GM18505 (cell line): Measurements from ENCODE around the gene CHRD.
A peak's percentile ranks its signal among the peaks of the same experiment; 100 is the strongest.

ENCODE experiments used
- ATAC-seq: cut with Tn5 transposase; IDR thresholded peaks from one replicate; pipeline ENCODE4 v1.9.1; 2021; ENCODE audit not compliant: unreplicated experiment
- POLR2A ChIP-seq: IDR thresholded peaks from 4 replicates; pipeline ENCODE4 v1.6.1; 2011; ENCODE audit warnings: borderline replicate concordance; ENCODE audit not compliant: insufficient read depth, insufficient read length; ENCODE audit errors: extremely low read depth

Gene CHRD

GRCh38 chr3:184361532-184361931, 18.3 kb upstream of the CHRD start, which contains the start of the genes CLCN2 and POLR2H:
CLCN2 (minus strand) TSS chr3:184361605; CDS start chr3:184361479, 126 bp downstream.
POLR2H (plus strand) TSS chr3:184361710; CDS start chr3:184363493, 1,783 bp downstream.
- peak; percentile 55 for TF ChIP-seq POLR2A
- ATAC-seq = peak; percentile 34

DNA sequence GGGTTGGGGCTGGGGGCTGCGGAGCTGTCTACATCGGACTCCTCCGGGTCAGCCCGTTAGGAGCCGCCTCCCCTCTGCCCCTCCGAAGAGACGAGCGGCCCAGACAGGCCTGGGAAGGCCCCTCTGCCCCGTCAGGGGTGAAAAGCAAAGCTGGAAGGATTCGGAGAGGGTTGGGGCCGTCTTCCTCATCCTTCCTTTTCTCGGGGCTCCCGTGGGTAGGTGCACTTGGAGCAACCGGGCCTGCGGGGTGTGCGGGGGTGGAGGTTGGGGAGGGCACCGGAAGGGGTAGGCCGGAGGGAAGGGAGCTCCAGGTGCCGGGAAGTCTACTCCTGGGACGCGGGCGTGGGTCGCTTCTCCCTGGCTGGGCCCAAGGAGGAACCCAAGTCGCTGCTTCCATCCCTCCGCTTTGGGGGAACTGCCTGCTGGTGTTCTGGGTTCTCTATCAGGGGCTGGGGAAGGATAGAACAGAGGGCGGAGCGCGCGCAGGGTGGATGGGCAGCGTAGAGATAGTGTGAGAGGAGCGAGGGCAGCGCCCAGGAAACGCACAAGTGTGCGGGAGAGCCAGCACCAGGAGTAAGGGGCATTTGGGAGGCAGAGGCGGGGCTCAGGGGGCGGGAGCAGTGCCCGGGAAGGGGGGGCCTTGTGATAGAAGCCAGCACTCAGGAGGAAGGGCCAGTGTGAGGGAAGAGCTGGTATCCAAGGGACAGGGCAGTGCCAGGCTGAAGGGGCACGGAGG, 17.8 kb upstream of the CHRD start:
- ATAC-seq = peak; percentile 4
- TF ChIP-seq POLR2A = no peak

- TF ChIP-seq POLR2A = peak; percentile 90
- peak; percentile 81 for ATAC-seq
Measured at GRCh38 chr3:184362668-184363546, 16.9 kb upstream of the CHRD start.

GRCh38 chr3:184366619-184367289, 13.1 kb upstream of the CHRD start:
- ATAC-seq = no peak
- no peak for TF ChIP-seq POLR2A

- no peak for TF ChIP-seq POLR2A
- ATAC-seq = no peak
Measured at GRCh38 chr3:184368116-184368515, 11.7 kb upstream of the CHRD start.

DNA sequence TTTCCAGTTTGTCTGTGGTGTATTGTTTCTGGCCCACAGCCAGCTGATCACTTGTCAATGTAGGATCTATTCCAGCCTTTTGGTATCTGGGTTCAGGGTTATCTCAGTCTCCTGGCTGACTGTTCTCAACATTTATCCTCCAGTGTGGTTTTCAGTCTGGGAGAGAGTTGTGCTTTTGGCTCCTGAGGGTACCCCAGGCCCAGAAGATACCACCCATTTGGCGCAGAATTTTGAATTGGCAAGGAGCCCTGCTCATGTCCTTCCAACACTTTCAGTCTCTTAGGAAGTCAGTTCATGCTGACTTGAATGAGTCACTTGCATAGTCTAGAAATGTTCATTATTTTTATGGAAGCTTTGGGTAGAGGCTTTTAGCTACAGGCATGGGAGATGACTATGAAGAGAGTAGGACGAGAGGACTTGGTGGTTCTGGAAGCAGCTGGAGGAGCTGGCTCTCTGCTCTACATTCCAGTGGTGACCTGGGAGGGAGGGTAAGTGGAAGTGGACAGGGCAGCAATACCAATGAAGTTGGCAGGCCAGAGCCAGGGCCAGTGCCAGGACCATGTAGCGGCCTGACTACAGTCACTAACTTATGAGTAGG, 11.2 kb upstream of the CHRD start:
- TF ChIP-seq POLR2A = no peak
- no peak for ATAC-seq

- no peak for TF ChIP-seq POLR2A
- ATAC-seq = peak; percentile 66
Measured at GRCh38 chr3:184371570-184372018, 8.3 kb upstream of the CHRD start.

DNA sequence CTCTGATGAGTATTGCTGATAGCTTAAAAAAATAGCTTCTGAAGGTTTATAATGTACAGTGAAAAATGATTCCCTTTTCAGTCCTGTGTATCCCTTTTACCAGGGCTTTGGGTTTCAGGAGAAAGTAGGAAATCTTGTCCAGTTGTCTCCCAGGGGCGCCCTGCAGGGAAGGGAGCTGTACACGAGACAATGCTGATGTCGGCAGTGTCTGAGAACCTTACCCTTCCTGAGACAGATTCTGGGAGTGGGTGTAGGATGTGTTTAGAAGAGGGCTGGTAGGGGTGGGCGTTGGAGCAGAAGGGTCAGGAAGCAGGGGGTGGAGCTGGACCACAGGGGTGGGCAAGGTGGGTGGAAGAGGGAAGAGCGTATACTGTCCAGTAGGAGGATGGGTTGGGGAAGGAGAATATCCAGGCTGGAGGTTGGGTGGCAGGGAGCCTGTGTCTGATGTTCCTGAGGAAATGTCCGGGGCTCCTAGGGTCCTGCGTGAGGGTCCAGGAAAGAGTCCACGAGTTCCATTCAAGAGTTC, 7.5 kb upstream of the CHRD start:
- no peak for ATAC-seq
- no peak for TF ChIP-seq POLR2A

GRCh38 chr3:184372911-184373310, 6.9 kb upstream of the CHRD start:
- no peak for TF ChIP-seq POLR2A
- ATAC-seq = no peak

DNA sequence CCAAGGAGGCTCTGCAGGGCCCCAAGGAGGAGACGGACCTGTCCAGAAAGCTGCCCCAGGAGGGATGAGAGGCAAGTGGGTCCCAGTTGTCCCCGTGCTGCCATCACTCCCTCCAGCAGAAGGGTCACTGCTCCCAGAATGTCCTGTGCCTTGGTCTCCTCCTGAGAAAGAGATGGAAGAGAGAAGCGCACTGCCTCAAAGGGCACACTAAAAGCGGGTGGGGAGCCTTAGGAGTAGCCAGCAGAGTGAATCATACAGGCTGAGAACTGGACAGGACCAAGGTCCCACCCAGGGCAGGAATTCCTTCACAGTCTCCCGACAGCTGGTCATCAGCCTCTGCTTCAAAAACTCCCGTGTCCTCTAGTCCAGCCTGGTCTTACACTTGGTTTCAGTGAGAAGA, 6.4 kb upstream of the CHRD start:
- no peak for ATAC-seq
- TF ChIP-seq POLR2A = no peak

DNA sequence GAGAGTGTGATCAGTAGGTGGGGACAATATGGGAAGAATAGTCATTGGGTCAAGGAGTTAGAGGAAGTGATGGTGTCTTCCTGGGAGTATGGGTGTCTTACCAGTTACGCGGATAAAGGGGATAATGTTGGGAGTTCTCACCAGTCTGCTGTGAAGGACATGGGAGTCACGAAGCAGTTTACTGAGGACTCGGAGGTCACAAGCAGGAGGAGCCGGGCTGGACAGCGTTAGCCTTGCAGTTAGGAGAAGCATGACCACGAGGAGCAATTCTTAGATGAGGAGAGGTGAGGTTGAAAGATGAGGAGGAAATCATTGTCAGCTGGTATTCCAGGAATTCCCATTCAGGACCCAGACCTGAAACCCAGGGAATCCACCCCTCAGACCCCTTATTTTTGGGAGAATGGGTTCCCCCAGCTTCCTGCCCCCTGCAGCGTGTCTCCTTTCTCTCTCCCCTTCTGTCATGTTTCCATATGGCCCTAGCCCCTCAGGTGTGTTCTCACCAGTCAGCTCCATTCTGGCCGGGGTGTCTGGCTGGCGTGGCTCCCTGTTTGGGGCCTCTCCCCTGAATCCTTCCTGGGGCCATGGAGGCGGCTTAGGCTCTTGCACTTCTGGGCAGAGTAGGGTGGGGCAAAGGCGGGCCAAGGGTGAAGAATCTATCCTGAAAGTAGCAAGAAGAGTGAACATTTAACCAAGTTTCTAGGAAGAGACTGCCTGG, 4.0 kb upstream of the CHRD start:
- no peak for TF ChIP-seq POLR2A
- no peak for ATAC-seq

GRCh38 chr3:184377374-184377773, 2.5 kb upstream of the CHRD start:
- TF ChIP-seq POLR2A = no peak
- ATAC-seq = no peak
